Measurements from ENCODE around the gene METTL25B. TPM values are rescaled to one million over a fixed set of nuclear protein-coding genes. Genes with fewer than 3 reads are reported as not detected.
A peak's percentile ranks its signal among the peaks of the same experiment; 100 is the strongest.

METTL25B gene
- total RNA-seq: 10 to 100 TPM in 3 of 4 donors, 1 to 10 TPM in 1; 9.7 to 44.9 (median 17.6) TPM

DNA sequence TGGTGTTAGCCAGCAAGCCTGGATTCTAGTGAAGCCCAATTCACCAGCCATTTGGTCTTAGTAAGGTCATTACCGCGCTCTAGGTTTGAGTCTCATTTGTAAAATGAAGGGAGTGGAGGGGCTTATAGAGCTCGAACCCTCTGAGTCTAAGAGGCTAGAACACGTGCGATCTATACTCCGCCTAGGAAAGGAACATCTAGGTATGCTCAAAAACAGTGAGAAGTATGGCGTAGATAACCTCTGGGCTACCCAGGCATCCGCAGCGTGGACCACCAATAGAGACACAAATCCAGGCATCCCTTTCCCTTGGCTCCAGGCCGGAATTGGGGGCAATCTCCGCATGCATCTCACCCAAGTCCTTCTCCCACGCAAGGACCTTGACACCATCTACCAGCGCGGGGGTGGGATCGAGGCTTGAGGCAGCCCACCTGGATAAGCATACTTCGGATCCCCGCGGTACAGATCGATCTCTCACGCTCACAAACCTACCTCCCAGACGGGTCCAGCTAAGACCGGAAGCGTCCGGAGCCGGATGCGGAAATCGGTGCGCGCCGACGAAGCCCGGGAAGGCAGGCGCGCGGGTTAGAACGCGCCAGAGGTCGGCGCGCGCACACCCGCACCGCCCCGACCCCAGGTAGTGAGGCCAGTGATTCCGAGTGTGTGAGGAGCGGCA, at the start of gene METTL25B:
TSS of gene METTL25B (plus strand) at position 544 of the 673 bp plus-strand sequence. CDS start 636 bp downstream, outside the sequence.
- H3K36me3 ChIP-seq: peaks cover 9 to 41% (median 13%) of the 10 kb centered on the region in 3 donors
- H3K4me1 ChIP-seq: peaks cover 20 to 62% (median 34%) of the 10 kb centered on the region in 3 donors
- intact Hi-C loops (cut with DNase I): loop anchor here (5.0 kb wide), 1 partner anchor 36 kb away; no protein-coding TSS in a partner anchor
- peak within 1 kb of the TSS; percentile 77 to 92 (median 87) for H3K4me3 ChIP-seq
- WGBS, 2 donors: 0 to 1% methylated on average over 12 of the region's 46 CpGs
- TF ChIP-seq CTCF (IDR thresholded peaks at IDR 0.05) (no peak), POLR2A (IDR thresholded peaks at IDR 0.05) (peak in 1 of 4 donors; percentile 60)
- H3K9me3 ChIP-seq: no peaks in the 10 kb centered on the region
- no peaks in the 10 kb centered on the region for H3K27me3 ChIP-seq
- DNase-seq: no peak
- H3K27ac ChIP-seq: peak within 1 kb of the TSS; percentile 97 to 99 (median 98)

- peaks cover 0 to 91% (median 0%) of the 10 kb centered on the region in 4 donors for H3K27me3 ChIP-seq
- no peak for DNase-seq
These were observed 48.2 kb upstream of the METTL25B start for GRCh38 chr1:156680056-156680455.

GRCh38 chr1:156681196-156681960, 46.9 kb upstream of the METTL25B start:
- Histone ChIP-seq H3K9me3 (no peaks in the 10 kb centered on the region), H3K4me1 (peaks cover 9 to 33% (median 11%) of the 10 kb centered on the region in 3 donors), H3K36me3 (no peaks in the 10 kb centered on the region), H3K27me3 (peaks cover 0 to 91% (median 0%) of the 10 kb centered on the region in 4 donors), H3K27ac (no peak overlapping the region), H3K4me3 (no peak overlapping the region)
- 70 to 79% methylated on average over 5 to 6 of the region's 8 CpGs for WGBS, 2 donors
- intact Hi-C loops (cut with DNase I): no loop called here
- no peak for DNase-seq
- TF ChIP-seq CTCF (IDR thresholded peaks at IDR 0.05) (no peak), POLR2A (IDR thresholded peaks at IDR 0.05) (no peak)

More at GRCh38 chr1:156680056-156680455, 48.2 kb upstream of the METTL25B start:
- Histone ChIP-seq H3K27ac (no peak overlapping the region), H3K36me3 (no peaks in the 10 kb centered on the region), H3K9me3 (no peaks in the 10 kb centered on the region), H3K4me1 (peaks cover 13 to 44% (median 18%) of the 10 kb centered on the region in 3 donors), H3K4me3 (no peak overlapping the region)
- WGBS, 2 donors: 43 to 48% methylated on average over 1 to 2 of the region's 2 CpGs
- intact Hi-C loops (cut with DNase I): no loop called here
- TF ChIP-seq POLR2A (IDR thresholded peaks at IDR 0.05): no peak
- TF ChIP-seq CTCF (IDR thresholded peaks at IDR 0.05): no peak

GRCh38 chr1:156682166-156682890, 45.9 kb upstream of the METTL25B start:
- no peak for DNase-seq
- H3K27me3 ChIP-seq: peaks cover 0 to 89% (median 0%) of the 10 kb centered on the region in 4 donors
- no peak for TF ChIP-seq CTCF (IDR thresholded peaks at IDR 0.05)
- TF ChIP-seq POLR2A (IDR thresholded peaks at IDR 0.05): no peak
- no peaks in the 10 kb centered on the region for H3K36me3 ChIP-seq
- intact Hi-C loops (cut with DNase I): no loop called here
- peaks cover 2 to 25% (median 2%) of the 10 kb centered on the region in 3 donors for H3K4me1 ChIP-seq
- WGBS, 2 donors: 60 to 66% methylated on average over 5 of the region's 5 CpGs
- H3K9me3 ChIP-seq: no peaks in the 10 kb centered on the region
- H3K27ac ChIP-seq: no peak overlapping the region
- H3K4me3 ChIP-seq: no peak overlapping the region
